ENCODE data around the gene TM9SF2. TPM values are rescaled to one million over a fixed set of nuclear protein-coding genes. Genes with fewer than 3 reads are reported as not detected.

Gene TM9SF2
- total RNA-seq, 1 experiment from 2014 or later = 67.9 TPM

DNA sequence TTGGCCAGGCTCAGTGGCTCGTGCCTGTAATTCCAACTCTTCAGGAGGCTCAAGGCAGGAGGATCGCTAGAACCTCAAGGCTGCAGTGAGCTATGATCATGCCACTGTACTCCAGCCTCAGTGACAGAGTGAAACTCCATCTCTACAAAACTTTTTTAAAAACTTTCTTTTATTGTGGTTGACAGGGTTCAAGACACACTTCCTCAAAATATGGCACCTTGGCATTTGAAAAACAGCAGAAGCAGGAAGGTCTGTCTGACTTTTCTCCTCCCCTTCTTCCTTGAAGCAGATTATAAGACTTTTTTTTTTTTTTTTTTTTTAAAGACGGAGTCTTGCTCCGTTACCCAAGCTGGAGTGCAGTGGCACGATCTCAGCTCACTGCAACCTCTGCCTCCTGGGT is 100.3 kb downstream of the TM9SF2 start:
- no peaks in the 10 kb centered on the region for H3K27me3 ChIP-seq (ENCODE audit: control insufficient read depth, insufficient read depth, low read length)
- no peaks in the 10 kb centered on the region for H3K9me3 ChIP-seq (ENCODE audit: control insufficient read depth, insufficient read depth, low read depth, low read length)
- TF ChIP-seq POLR2AphosphoS5 (IDR thresholded peaks at IDR 0.05; ENCODE audit: low read depth, low read length) (no peak), REST (IDR thresholded peaks at IDR 0.05; ENCODE audit: insufficient read depth in 1 of 2, low read depth in 2 of 2, low read length in 1 of 2) (no peak), TCF7L2 (IDR thresholded peaks at IDR 0.05; ENCODE audit: low read depth, low read length) (no peak), SIN3A (IDR thresholded peaks at IDR 0.05; ENCODE audit: borderline replicate concordance, insufficient read depth, low read depth, low read length) (no peak)
- TF ChIP-seq, protein P1, sequence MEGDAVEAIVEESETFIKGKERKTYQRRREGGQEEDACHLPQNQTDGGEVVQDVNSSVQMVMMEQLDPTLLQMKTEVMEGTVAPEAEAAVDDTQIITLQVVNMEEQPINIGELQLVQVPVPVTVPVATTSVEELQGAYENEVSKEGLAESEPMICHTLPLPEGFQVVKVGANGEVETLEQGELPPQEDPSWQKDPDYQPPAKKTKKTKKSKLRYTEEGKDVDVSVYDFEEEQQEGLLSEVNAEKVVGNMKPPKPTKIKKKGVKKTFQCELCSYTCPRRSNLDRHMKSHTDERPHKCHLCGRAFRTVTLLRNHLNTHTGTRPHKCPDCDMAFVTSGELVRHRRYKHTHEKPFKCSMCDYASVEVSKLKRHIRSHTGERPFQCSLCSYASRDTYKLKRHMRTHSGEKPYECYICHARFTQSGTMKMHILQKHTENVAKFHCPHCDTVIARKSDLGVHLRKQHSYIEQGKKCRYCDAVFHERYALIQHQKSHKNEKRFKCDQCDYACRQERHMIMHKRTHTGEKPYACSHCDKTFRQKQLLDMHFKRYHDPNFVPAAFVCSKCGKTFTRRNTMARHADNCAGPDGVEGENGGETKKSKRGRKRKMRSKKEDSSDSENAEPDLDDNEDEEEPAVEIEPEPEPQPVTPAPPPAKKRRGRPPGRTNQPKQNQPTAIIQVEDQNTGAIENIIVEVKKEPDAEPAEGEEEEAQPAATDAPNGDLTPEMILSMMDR (IDR thresholded peaks at IDR 0.05) = no peak
- H3K4me1 ChIP-seq (ENCODE audit: control insufficient read depth, insufficient read depth, low read length) = peaks cover 8% of the 10 kb centered on the region
- ChIA-PET POLR2A (no interaction called here), CTCF (no interaction called here)
- no TSS peak for BruUV-seq (replicated peaks)
- H3K27ac ChIP-seq (ENCODE audit: low read length) = no peak overlapping the region
- in situ Hi-C loops (cut with HindIII; ENCODE audit: low pct_unique_long_range_greater_than_20kb, low sequenced_read_pairs) = no loop called here
- no peak overlapping the region for H3K4me3 ChIP-seq (ENCODE audit: low read depth in 2 of 2, low read length in 2 of 2)
- intact Hi-C loops (cut with micrococcal nuclease; ENCODE audit: unreplicated experiment) = no loop called here
- no peak for ATAC-seq
- H3K36me3 ChIP-seq (ENCODE audit: control insufficient read depth, insufficient read depth, low read length) = no peaks in the 10 kb centered on the region
- DNase-seq (ENCODE audit: low read depth, low spot score) = no peak

DNA sequence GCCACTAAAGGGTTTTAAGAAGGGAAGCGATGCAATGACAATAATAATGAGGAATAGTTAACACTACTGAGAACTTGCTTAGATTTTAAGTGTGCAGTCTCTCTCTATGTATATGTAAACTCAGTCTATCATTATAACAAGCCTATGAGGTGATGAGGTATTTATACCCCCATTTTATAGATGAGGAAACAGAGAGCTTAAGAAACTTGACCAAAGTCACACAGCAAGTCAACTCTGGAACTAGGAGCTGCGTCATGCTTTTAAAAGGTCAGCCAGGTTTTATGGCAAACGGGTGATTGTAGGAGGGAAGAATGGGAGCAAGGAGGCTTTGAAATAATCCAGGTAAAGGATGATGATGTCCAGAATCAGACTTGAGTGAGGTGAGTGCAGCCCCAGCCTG is 103.4 kb downstream of the TM9SF2 start:
- Histone ChIP-seq H3K27ac (ENCODE audit: low read length) (no peak overlapping the region), H3K4me1 (ENCODE audit: control insufficient read depth, insufficient read depth, low read length) (peaks cover 8% of the 10 kb centered on the region), H3K36me3 (ENCODE audit: control insufficient read depth, insufficient read depth, low read length) (peaks cover 2% of the 10 kb centered on the region; the same call in 1 of the 2 replicates), H3K9me3 (ENCODE audit: control insufficient read depth, insufficient read depth, low read depth, low read length) (no peaks in the 10 kb centered on the region), H3K27me3 (ENCODE audit: control insufficient read depth, insufficient read depth, low read length) (no peaks in the 10 kb centered on the region), H3K4me3 (ENCODE audit: low read depth in 2 of 2, low read length in 2 of 2) (no peak overlapping the region)
- DNase-seq (ENCODE audit: low read depth, low spot score) (no peak), ATAC-seq (no peak)
- intact Hi-C loops (cut with micrococcal nuclease; ENCODE audit: unreplicated experiment) = no loop called here
- ChIA-PET POLR2A (no interaction called here), CTCF (no interaction called here)
- in situ Hi-C loops (cut with HindIII; ENCODE audit: low pct_unique_long_range_greater_than_20kb, low sequenced_read_pairs) = no loop called here
- no TSS peak for BruUV-seq (replicated peaks)
- no peak for TF ChIP-seq REST (IDR thresholded peaks at IDR 0.05; ENCODE audit: insufficient read depth in 1 of 2, low read depth in 2 of 2, low read length in 1 of 2)

Measured in Panc1 (cell line).